Naive thymus-derived CD4-positive, alpha-beta T cell (primary cell): Measurements from ENCODE around the gene MACROD2. TPM values are rescaled to one million over a fixed set of nuclear protein-coding genes. Genes with fewer than 3 reads are reported as not detected.

Source experiments
- ATAC-seq: fragments of 150-1000 bp; cut with Tn5 transposase; 2 replicates; pipeline ENCODE4 v1.10.0; 2021; ENCODE audit warnings: mild to moderate bottlenecking, moderate library complexity
- CTCF ChIA-PET: fragments of 350-600 bp; sonication (Branson Sonifier 250); formaldehyde crosslinking; loops from one replicate; lab custom pipeline; 2021; ENCODE audit warnings: antibody characterized with exemption; lab: Charles Lee
- POLR2A ChIA-PET: fragments of 350-600 bp; sonication (Branson Sonifier 250); formaldehyde crosslinking; loops from one replicate; lab custom pipeline; 2021; ENCODE audit warnings: antibody characterized with exemption, inconsistent platforms; lab: Charles Lee
- DNase-seq, 9 donors: peaks; one replicate each; pipeline versions ENCODE4 v3.0.0 to v3.0.0-alpha.2; 2020 to 2022; ENCODE audit warnings: mixed read lengths in 1 of 9
- H3K27ac ChIP-seq: one replicate; pipeline ENCODE4 v1.7.0; 2013; ENCODE audit warnings: mild to moderate bottlenecking, low read depth, low read length, moderate library complexity
- H3K27me3 ChIP-seq, 2 donors: one replicate each; pipeline ENCODE4 v1.7.0; 2013; ENCODE audit warnings: low read length in 2 of 2, mild to moderate bottlenecking in 2 of 2, moderate library complexity in 2 of 2; ENCODE audit not compliant: control insufficient read depth in 2 of 2, insufficient read depth in 2 of 2
- H3K36me3 ChIP-seq, 3 experiments: 1 replicate in 2 of 3; 2 replicates in 1 of 3; pipeline ENCODE4 v1.7.0; 2013; ENCODE audit warnings: low read length in 3 of 3, mild to moderate bottlenecking in 3 of 3, moderate library complexity in 1 of 3; ENCODE audit not compliant: insufficient read depth in 3 of 3, control insufficient read depth in 2 of 3
- H3K4me1 ChIP-seq, 2 donors: one replicate each; pipeline ENCODE4 v1.7.0; 2013; ENCODE audit warnings: low read length in 2 of 2, mild to moderate bottlenecking in 2 of 2, moderate library complexity in 1 of 2; ENCODE audit not compliant: control insufficient read depth in 2 of 2, insufficient read depth in 2 of 2
- H3K4me3 ChIP-seq: 2 replicates; pipeline ENCODE4 v1.7.0; 2013; ENCODE audit warnings: mild to moderate bottlenecking, low read length
- H3K9me3 ChIP-seq, 3 experiments: 1 replicate in 2 of 3; 2 replicates in 1 of 3; pipeline ENCODE4 v1.7.0; 2013; ENCODE audit warnings: low read length in 3 of 3; ENCODE audit not compliant: control insufficient read depth in 2 of 3
- H3K27ac Mint-ChIP-seq, 9 donors: one replicate each; pipeline ENCODE4 v1.8.0; 2020 to 2022; ENCODE audit warnings: mixed read lengths in 9 of 9, mild to moderate bottlenecking in 8 of 9, moderate library complexity in 5 of 9, inconsistent platforms in 2 of 9
- H3K27me3 Mint-ChIP-seq, 5 donors: one replicate each; pipeline ENCODE4 v1.8.0; 2021 to 2022; ENCODE audit warnings: mixed read lengths in 5 of 5, mild to moderate bottlenecking in 1 of 5
- H3K36me3 Mint-ChIP-seq, 5 donors: one replicate each; pipeline ENCODE4 v1.8.0; 2020 to 2022; ENCODE audit warnings: mixed read lengths in 5 of 5, mild to moderate bottlenecking in 3 of 5, inconsistent platforms in 1 of 5
- H3K4me1 Mint-ChIP-seq, 7 donors: one replicate each; pipeline ENCODE4 v1.8.0; 2020 to 2022; ENCODE audit warnings: mixed read lengths in 7 of 7, mild to moderate bottlenecking in 3 of 7, inconsistent platforms in 1 of 7
- H3K4me3 Mint-ChIP-seq, 10 donors: one replicate each; pipeline ENCODE4 v1.8.0; 2020 to 2022; ENCODE audit warnings: mild to moderate bottlenecking in 10 of 10, mixed read lengths in 10 of 10, moderate library complexity in 6 of 10, inconsistent platforms in 2 of 10
- H3K9me3 Mint-ChIP-seq, 11 donors: one replicate each; pipeline ENCODE4 v1.8.0; 2020 to 2022; ENCODE audit warnings: mixed read lengths in 11 of 11, mild to moderate bottlenecking in 4 of 11, inconsistent platforms in 1 of 11, moderate library complexity in 1 of 11
- intact Hi-C, 2 donors: fragments of 100-400 bp; cut with micrococcal nuclease; formaldehyde crosslinking; loops; one replicate each; pipeline ENCODE4 v1.15.1; 2023
- polyA plus RNA-seq, 2 donors: library from polyadenylated mRNA; unstranded; fragments of 300-500 nt; fragmentation: Illumina TruSeq; gene quantifications; one replicate each; pipeline ENCODE4 v1.2.3, GENCODE V29; 2021
- total RNA-seq, 6 experiments: library from RNA in 5 of 6; stranded (reverse) in 5 of 6; gene quantifications; 1 replicate in 5 of 6; 2 replicates in 1 of 6; pipeline ENCODE4 v1.2.3 and lab custom pipeline; 2021 to 2026

MACROD2 gene
- total and polyA plus RNA-seq, 7 experiments from 2014 or later: 0.27 to 0.86 (median 0.34) TPM; not detected in 4

GRCh38 chr20:14414560-14414959 is 419.2 kb downstream of the MACROD2 start:
- H3K27ac Mint-ChIP-seq: no peak overlapping the region
- ChIA-PET POLR2A (no interaction called here), CTCF (no interaction called here)
- H3K4me1 Mint-ChIP-seq: no peaks in the 10 kb centered on the region
- no peaks in the 10 kb centered on the region for H3K27me3 Mint-ChIP-seq
- H3K9me3 ChIP-seq: peaks cover 0 to 8% (median 0%) of the 10 kb centered on the region in 3 experiments
- H3K4me3 ChIP-seq: no peak overlapping the region
- peaks cover 2 to 16% (median 7%) of the 10 kb centered on the region in 11 donors for H3K9me3 Mint-ChIP-seq
- ATAC-seq (no peak), DNase-seq (no peak)
- H3K36me3 ChIP-seq: no peaks in the 10 kb centered on the region
- no peak overlapping the region for H3K4me3 Mint-ChIP-seq
- intact Hi-C loops: no loop called here
- peaks cover 0 to 4% (median 0%) of the 10 kb centered on the region in 5 donors for H3K36me3 Mint-ChIP-seq
- H3K27me3 ChIP-seq: peaks cover 0 to 2% of the 10 kb centered on the region in 2 donors
- no peaks in the 10 kb centered on the region for H3K4me1 ChIP-seq
- no peak overlapping the region for H3K27ac ChIP-seq

DNA sequence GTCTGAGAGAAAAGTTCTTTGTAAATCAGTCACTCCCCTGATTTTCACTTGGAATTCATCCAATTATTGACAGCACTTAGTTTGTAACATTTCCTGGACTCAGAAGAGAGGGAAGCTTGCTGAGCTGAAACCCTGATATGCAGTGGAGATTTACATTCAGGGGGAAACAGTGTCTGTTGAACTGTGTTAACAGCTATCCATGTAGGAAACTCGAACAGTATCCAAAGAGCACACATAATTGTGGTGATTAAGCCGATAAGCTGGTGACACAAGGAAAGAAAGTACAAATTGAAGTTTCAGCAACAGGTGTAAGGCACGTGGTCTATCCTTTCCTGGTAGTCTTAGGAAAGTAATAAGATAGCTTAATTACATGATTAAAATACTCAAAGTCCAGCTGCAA is 420.2 kb downstream of the MACROD2 start:
- Mint-ChIP-seq H3K4me1 (no peaks in the 10 kb centered on the region), H3K4me3 (no peak overlapping the region), H3K27me3 (no peaks in the 10 kb centered on the region), H3K9me3 (peaks cover 0 to 16% (median 7%) of the 10 kb centered on the region in 11 donors), H3K36me3 (peaks cover 0 to 4% (median 0%) of the 10 kb centered on the region in 5 donors), H3K27ac (no peak overlapping the region)
- Histone ChIP-seq H3K27me3 (peaks cover 0 to 2% of the 10 kb centered on the region in 2 donors), H3K36me3 (no peaks in the 10 kb centered on the region), H3K27ac (no peak overlapping the region), H3K4me3 (no peak overlapping the region), H3K9me3 (peaks cover 0 to 8% (median 0%) of the 10 kb centered on the region in 3 experiments), H3K4me1 (no peaks in the 10 kb centered on the region)
- ChIA-PET POLR2A (no interaction called here), CTCF (no interaction called here)
- no peak for ATAC-seq
- intact Hi-C loops: no loop called here
- no peak for DNase-seq

DNA sequence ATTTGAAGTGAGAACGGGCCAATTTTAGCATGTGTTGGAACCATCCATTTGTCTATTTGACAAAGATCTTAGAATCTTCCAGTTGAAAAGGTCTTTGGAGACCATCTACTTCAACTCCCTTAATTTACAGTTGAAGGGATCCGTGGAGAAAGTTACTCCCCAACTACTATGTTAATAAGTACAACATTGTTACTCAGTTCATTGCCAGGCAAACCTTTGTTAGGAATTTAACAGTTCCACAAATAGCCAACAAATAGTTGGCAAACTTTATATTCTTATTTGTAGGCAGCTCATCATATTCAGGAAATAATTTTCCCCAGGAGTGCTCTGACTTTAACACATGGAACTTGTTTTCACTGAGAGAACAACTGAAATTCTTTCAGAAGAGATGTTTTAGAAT is 423.1 kb downstream of the MACROD2 start:
- Histone ChIP-seq H3K9me3 (no peaks in the 10 kb centered on the region), H3K36me3 (no peaks in the 10 kb centered on the region), H3K27me3 (no peaks in the 10 kb centered on the region), H3K4me1 (no peaks in the 10 kb centered on the region), H3K4me3 (no peak overlapping the region), H3K27ac (no peak overlapping the region)
- H3K36me3 Mint-ChIP-seq: peaks cover 0 to 4% (median 0%) of the 10 kb centered on the region in 5 donors
- intact Hi-C loops: no loop called here
- CTCF ChIA-PET: no interaction called here
- no peak overlapping the region for H3K27ac Mint-ChIP-seq
- H3K27me3 Mint-ChIP-seq: no peaks in the 10 kb centered on the region
- no peak overlapping the region for H3K4me3 Mint-ChIP-seq
- DNase-seq (no peak), ATAC-seq (no peak)
- peaks cover 0 to 25% (median 4%) of the 10 kb centered on the region in 11 donors for H3K9me3 Mint-ChIP-seq
- POLR2A ChIA-PET: no interaction called here
- H3K4me1 Mint-ChIP-seq: no peaks in the 10 kb centered on the region

- Mint-ChIP-seq H3K27ac (no peak overlapping the region), H3K4me1 (no peaks in the 10 kb centered on the region), H3K36me3 (no peaks in the 10 kb centered on the region), H3K27me3 (no peaks in the 10 kb centered on the region), H3K9me3 (peaks cover 0 to 31% (median 4%) of the 10 kb centered on the region in 11 donors), H3K4me3 (no peak overlapping the region)
- POLR2A ChIA-PET: no interaction called here
- Histone ChIP-seq H3K36me3 (no peaks in the 10 kb centered on the region), H3K27me3 (no peaks in the 10 kb centered on the region), H3K4me1 (no peaks in the 10 kb centered on the region), H3K4me3 (no peak overlapping the region), H3K27ac (no peak overlapping the region), H3K9me3 (no peaks in the 10 kb centered on the region)
- ATAC-seq (no peak), DNase-seq (no peak)
- intact Hi-C loops: no loop called here
- CTCF ChIA-PET: no interaction called here
Observed at GRCh38 chr20:14422892-14423291, 427.6 kb downstream of the MACROD2 start.

DNA sequence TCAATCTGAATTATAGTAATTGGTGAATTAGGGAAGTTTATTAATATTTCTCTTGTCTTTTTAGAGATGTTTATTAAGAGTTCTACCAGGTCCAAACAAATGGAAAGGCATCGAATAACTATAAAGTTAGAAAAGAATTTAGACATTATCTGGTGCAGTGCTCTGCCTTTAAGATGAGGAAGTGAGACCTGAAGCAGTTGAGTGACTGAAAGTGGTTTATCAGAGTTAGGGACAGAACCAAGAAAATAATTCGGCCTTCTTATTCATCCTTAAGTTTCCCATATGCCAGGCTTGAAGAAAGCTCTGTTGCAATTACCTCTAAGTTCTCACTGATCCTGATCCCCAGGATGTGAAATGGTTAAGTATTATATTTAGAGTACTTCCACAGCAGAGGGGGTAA is 436.3 kb downstream of the MACROD2 start:
- Mint-ChIP-seq H3K27ac (no peak overlapping the region), H3K4me3 (no peak overlapping the region), H3K36me3 (no peaks in the 10 kb centered on the region), H3K27me3 (no peaks in the 10 kb centered on the region), H3K4me1 (no peaks in the 10 kb centered on the region), H3K9me3 (peaks cover 0 to 21% (median 8%) of the 10 kb centered on the region in 11 donors)
- intact Hi-C loops: no loop called here
- DNase-seq (no peak), ATAC-seq (no peak)
- Histone ChIP-seq H3K27ac (no peak overlapping the region), H3K27me3 (no peaks in the 10 kb centered on the region), H3K9me3 (no peaks in the 10 kb centered on the region), H3K4me3 (no peak overlapping the region), H3K4me1 (no peaks in the 10 kb centered on the region), H3K36me3 (no peaks in the 10 kb centered on the region)
- ChIA-PET CTCF (no interaction called here), POLR2A (no interaction called here)

GRCh38 chr20:14432085-14432484 is 436.8 kb downstream of the MACROD2 start:
- Mint-ChIP-seq H3K4me1 (no peaks in the 10 kb centered on the region), H3K36me3 (no peaks in the 10 kb centered on the region), H3K9me3 (peaks cover 0 to 21% (median 8%) of the 10 kb centered on the region in 11 donors), H3K4me3 (no peak overlapping the region), H3K27ac (no peak overlapping the region), H3K27me3 (no peaks in the 10 kb centered on the region)
- Histone ChIP-seq H3K9me3 (no peaks in the 10 kb centered on the region), H3K27ac (no peak overlapping the region), H3K4me3 (no peak overlapping the region), H3K4me1 (no peaks in the 10 kb centered on the region), H3K27me3 (no peaks in the 10 kb centered on the region), H3K36me3 (no peaks in the 10 kb centered on the region)
- ATAC-seq: no peak
- POLR2A ChIA-PET: no interaction called here
- DNase-seq: no peak
- intact Hi-C loops: no loop called here
- CTCF ChIA-PET: no interaction called here

- Histone ChIP-seq H3K9me3 (no peaks in the 10 kb centered on the region), H3K4me3 (no peak overlapping the region), H3K36me3 (no peaks in the 10 kb centered on the region), H3K27me3 (no peaks in the 10 kb centered on the region), H3K27ac (no peak overlapping the region), H3K4me1 (no peaks in the 10 kb centered on the region)
- H3K27ac Mint-ChIP-seq: no peak overlapping the region
- no peaks in the 10 kb centered on the region for H3K36me3 Mint-ChIP-seq
- intact Hi-C loops: no loop called here
- peaks cover 0 to 21% (median 8%) of the 10 kb centered on the region in 11 donors for H3K9me3 Mint-ChIP-seq
- ATAC-seq: no peak
- no peaks in the 10 kb centered on the region for H3K4me1 Mint-ChIP-seq
- no peak for DNase-seq
- no peak overlapping the region for H3K4me3 Mint-ChIP-seq
- POLR2A ChIA-PET: no interaction called here
- no peaks in the 10 kb centered on the region for H3K27me3 Mint-ChIP-seq
- CTCF ChIA-PET: no interaction called here
Observed at GRCh38 chr20:14432597-14432996, 437.3 kb downstream of the MACROD2 start.
